Activated naive CD4-positive, alpha-beta T cell (primary cell): ENCODE measurements around the gene SPATA31A6.
"Not testable (repeated sequence)": the region's sequence is repeated elsewhere in the genome, so short reads cannot be mapped to it uniquely, and the experiment has no call there.

Experiments
- DNase-seq, 4 experiments: peaks; one replicate each; lab custom pipeline; 2025; lab: John Stamatoyannopoulos, UW

SPATA31A6 gene

GRCh38 chr9:42183359-42183758 lies at the start of gene SPATA31A6:
SPATA31A6 (plus strand) TSS chr9:42183659; CDS start chr9:42183688, 29 bp downstream.
- DNase-seq = not testable (repeated sequence)

- not testable (repeated sequence) for DNase-seq
Measured at GRCh38 chr9:42160299-42160698, 23.2 kb upstream of the SPATA31A6 start.

GRCh38 chr9:42219861-42220260 lies 36.4 kb downstream of the SPATA31A6 start:
- DNase-seq = not testable (repeated sequence)

- not testable (repeated sequence) for DNase-seq
Measured at GRCh38 chr9:42223230-42223629, 39.8 kb downstream of the SPATA31A6 start.

GRCh38 chr9:42233031-42233430 lies 49.6 kb downstream of the SPATA31A6 start:
- DNase-seq = not testable (repeated sequence)

- not testable (repeated sequence) for DNase-seq
Measured at GRCh38 chr9:42234610-42235009, 51.2 kb downstream of the SPATA31A6 start.

- not testable (repeated sequence) for DNase-seq
Measured at GRCh38 chr9:42235352-42235991, 52.0 kb downstream of the SPATA31A6 start.

- DNase-seq = not testable (repeated sequence)
Measured at GRCh38 chr9:42236097-42236496, 52.6 kb downstream of the SPATA31A6 start.

- not testable (repeated sequence) for DNase-seq
Measured at GRCh38 chr9:42237381-42237780, 53.9 kb downstream of the SPATA31A6 start.

GRCh38 chr9:42238862-42239261 lies 55.4 kb downstream of the SPATA31A6 start:
- DNase-seq = not testable (repeated sequence)
